Testis (tissue), 2 donors: Measurements from ENCODE around the gene ZC3H15.

Experiments used
- POLR2A ChIP-seq: fragments of 450-650 bp; IDR thresholded peaks from one replicate; pipeline ENCODE4 v1.6.1; 2017; ENCODE audit warnings: antibody characterized with exemption, mild to moderate bottlenecking, moderate library complexity
- TF ChIP-seq, protein P1 (sequence below), 3 experiments: fragments of 450-650 bp in 2 of 3; fragments of 200-600 bp in 1 of 3; sonication (generic) in 1 of 3; IDR thresholded peaks; one replicate each; pipeline ENCODE4 v1.5.1; 2016 to 2019; ENCODE audit warnings: antibody characterized with exemption in 3 of 3, mild to moderate bottlenecking in 2 of 3, moderate library complexity in 1 of 3

DNA sequence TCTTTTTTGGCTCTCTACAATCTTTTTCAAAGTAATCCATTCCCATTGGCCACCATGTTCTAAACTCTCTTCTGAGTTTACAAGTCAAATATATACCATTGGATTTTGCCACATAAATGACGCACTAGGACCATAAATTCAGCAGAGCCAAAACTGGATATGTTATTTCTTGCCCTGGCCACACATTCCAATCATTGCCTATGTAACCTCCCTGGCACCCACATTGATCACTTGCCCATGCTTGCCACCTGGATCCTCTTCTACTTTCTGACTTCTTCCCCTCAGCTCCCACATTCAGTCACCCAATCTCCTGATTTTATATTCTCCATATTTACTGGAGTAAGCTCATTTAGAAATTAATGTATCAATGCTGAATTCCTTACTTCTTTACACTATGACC, 5.1 kb upstream of the ZC3H15 start:
- TF ChIP-seq, protein P1, sequence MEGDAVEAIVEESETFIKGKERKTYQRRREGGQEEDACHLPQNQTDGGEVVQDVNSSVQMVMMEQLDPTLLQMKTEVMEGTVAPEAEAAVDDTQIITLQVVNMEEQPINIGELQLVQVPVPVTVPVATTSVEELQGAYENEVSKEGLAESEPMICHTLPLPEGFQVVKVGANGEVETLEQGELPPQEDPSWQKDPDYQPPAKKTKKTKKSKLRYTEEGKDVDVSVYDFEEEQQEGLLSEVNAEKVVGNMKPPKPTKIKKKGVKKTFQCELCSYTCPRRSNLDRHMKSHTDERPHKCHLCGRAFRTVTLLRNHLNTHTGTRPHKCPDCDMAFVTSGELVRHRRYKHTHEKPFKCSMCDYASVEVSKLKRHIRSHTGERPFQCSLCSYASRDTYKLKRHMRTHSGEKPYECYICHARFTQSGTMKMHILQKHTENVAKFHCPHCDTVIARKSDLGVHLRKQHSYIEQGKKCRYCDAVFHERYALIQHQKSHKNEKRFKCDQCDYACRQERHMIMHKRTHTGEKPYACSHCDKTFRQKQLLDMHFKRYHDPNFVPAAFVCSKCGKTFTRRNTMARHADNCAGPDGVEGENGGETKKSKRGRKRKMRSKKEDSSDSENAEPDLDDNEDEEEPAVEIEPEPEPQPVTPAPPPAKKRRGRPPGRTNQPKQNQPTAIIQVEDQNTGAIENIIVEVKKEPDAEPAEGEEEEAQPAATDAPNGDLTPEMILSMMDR (IDR thresholded peaks at IDR 0.05) = no peak
- TF ChIP-seq POLR2A = no peak
